Astrocyte of the hippocampus (primary cell): ENCODE measurements around the gene CSNK2A1.
"Not testable (repeated sequence)": the region's sequence is repeated elsewhere in the genome, so short reads cannot be mapped to it uniquely, and the experiment has no call there.

Source experiments
- DNase-seq: peaks from one replicate; pipeline ENCODE4 v3.0.0; 2011; ENCODE audit warnings: low read depth, low spot score

The CSNK2A1 gene

DNA sequence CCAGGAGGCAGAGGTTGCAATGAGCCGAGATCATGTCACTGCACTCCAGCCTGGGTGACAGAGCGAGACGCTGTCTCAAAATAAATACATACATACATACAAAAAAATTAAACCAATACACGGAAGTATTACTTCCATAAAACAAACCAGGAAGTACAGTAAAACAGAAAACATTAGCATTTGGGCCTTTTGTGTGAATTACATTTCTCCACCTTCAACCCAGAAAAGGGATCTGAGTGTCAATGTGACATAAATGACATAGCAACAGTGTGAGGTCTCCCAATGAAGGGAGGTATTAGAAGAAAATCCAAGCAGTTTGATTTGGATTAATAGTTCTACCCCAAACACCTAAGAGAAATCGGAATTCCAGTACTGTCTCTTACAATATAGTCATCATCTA lies 10.1 kb downstream of the CSNK2A1 start:
- DNase-seq, result no peak

DNA sequence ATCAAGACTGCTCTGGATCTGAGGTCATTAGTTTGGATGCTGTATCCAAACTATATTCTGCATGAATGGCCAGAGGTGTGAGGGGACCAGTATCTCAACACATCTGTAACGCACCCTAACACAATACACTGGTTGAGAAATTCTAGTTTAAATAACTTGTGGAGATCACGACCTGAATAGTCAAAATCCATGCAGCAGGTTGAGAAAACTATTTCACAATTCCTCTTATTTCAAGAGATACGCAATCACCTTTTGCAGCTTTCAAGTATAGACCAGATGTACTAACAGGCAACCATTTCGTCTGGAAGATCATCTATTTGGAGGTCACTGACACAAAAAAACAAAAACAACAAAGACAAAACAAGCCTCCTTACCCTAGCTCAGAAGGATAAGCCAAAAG lies 11.1 kb downstream of the CSNK2A1 start:
- no peak for DNase-seq

DNA sequence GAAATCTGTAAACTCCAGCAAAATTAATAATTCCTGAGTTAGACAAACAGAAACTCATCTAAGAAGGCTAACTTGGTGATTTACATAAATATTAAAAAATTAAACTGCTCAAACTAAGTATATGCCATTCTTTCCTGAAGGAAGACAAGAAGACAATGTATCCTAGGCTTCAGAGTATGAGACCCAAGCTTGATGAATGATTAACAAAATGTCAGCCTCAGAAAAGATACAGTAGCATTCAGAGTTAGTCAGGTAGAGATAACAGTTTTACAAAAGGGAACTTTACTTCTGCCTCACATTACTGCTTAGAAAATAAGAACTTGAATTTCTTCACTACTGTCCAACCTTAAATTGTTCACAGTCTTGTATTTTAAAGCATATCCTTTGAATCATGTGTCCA lies 12.0 kb downstream of the CSNK2A1 start:
- no peak for DNase-seq

DNA sequence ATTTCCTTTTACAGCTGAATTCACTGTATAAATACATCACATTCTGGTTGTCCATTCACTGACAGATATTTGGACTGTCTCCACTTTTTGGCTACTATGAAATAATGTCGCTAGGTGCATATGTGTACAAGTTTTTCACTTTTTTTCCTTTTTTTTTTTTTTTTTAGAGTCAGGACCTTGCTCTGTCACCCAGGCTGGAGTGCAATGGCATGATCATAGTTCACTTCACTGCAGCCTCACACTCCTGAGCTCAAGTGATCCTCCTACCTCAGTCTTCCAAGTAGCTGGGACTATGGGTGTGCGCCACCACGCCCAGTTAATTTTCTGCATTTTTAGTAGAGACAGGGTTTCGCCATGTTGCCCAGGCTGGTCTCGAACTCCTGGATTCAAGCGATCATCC lies 13.3 kb downstream of the CSNK2A1 start:
- DNase-seq, result no peak

DNA sequence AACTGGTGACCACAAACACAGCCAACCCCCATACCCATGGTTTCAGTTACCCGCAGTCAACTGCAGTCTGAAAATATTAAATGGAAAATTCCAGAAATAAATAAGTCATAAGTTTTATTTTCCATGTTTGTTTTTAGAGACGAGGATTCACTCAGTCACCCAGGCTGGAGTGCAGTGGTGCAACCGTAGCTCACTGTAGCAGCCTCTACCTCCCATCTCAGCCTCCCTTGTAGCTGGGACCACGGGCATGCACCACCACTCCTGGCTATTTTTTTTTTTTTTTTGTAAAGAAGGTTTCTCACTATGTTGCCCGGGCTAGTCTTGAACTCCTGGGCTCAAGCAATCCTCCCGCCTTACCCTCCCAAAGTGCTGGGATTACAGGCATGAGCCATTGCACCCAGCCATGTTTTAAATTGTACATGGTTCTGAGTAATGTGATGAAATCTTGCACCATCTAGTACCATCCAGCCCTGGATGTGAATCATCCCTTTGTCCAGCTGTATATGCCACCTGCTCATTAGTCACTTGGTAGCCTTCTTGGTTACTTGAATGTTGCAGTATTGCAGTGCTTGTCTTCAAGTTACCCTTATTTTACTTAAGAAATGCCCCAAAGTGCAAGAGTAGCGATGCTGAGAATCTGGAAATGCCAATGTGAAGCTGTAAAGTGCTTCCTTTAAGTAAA lies 14.5 kb downstream of the CSNK2A1 start:
- DNase-seq, result peak; percentile 38

DNA sequence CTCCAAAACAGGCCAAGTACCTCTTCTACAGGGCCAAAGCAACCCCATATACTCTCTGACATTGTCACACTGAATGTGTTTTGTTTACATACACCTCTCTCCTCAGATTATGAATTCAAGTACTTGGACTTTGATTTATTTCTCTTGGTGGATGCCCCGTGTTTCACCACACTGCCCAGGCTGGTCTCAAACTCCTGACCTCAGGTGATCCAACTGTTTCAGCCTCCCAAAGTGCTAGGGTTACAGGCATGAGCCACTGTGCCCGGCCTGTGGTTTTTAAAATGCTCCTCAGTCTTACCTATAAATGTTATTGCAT lies 16.1 kb downstream of the CSNK2A1 start:
- no peak for DNase-seq

DNA sequence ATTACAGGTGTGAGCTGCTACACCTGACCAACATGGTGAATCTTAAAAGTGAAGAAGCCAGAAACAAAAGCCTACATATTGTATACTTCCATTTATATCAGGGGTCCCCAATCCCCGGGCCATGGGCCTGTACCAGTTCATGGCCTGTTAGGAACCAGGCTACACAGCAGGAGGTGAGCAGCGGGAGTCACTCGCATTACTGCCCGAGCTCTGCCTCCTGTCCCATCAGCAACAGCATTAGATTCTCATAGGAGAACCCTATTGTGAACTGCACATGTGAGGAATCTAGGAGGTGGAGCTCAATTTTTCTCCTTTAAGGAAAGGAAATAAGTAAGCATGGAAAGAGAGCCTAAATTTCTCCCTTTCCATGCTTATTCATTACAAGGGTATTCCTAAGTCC lies 21.7 kb downstream of the CSNK2A1 start:
- DNase-seq, result no peak

DNA sequence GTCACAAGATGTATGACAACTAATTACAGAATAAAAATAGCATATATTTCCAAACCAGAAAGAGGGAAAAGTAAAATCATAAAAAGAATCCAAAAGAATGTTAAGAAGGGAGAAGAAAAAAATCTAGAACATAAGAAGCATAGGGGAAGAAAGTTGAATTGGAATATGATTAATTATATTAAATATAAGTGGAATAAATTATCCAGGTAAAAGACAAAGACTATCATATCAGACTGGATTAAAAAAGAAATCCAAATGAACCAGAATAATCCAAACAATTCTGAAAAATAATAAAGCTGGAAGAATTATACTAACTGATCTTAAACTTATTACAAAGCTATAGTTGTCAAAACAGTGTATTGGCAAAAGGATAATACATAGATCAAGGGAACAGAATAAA lies 23.6 kb downstream of the CSNK2A1 start:
- no peak for DNase-seq

DNA sequence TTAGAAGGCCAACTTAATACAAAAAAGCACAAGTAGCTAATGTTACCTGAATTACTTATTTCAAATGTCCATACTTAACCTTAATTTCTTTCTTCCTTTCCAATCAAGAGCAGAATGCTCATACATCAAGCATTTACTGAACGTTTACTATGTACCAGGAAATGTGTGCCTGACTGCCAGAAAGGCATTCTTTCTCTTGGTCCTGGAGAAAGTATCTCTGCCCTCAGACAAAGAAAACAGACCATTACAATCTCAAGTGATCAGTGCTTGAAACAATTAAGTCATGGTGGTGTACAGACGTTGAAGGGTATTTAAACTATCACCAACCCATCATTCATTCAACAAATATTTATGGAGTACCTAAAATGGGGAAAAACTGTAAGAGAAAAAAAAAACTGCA lies 26.4 kb downstream of the CSNK2A1 start:
- DNase-seq, result peak; percentile 32

DNA sequence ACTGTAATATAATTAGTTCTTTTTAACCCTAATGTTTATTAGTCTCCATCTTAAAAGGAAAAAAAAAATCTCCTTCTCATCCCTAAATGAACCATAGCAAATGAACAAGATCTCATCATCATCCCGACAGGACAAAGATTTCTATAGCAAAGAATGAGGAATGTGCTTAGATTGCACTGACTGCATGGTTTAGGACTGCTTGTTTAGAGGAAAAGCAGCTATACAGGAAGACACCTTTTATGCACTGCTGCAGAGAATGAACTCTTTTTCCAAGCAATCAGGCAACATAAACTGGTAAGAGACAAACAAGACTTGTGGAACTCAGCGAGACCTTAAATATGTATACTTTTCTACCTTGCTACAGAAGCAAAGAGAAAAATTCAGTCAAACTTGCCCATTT lies 26.8 kb downstream of the CSNK2A1 start:
- DNase-seq, result peak; percentile 7

DNA sequence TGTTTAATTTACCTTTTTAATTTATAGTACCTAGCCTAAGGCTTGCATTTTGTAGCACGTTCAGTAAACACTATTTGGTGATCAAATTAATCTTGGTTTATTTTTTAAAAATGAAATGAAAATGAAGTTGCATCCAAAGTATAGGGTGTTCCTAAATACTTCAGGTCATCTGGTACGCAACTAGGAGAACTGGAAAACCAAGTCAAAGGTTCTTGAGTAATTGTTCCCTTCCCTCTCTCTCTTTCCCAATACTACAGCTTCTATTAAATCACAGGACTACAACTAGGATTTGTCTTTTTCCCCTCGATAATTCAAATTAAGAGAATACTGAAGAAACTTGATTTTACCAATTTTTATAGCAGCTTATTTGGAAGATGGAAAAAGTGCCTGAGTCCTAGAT lies 27.9 kb downstream of the CSNK2A1 start:
- no peak for DNase-seq

DNA sequence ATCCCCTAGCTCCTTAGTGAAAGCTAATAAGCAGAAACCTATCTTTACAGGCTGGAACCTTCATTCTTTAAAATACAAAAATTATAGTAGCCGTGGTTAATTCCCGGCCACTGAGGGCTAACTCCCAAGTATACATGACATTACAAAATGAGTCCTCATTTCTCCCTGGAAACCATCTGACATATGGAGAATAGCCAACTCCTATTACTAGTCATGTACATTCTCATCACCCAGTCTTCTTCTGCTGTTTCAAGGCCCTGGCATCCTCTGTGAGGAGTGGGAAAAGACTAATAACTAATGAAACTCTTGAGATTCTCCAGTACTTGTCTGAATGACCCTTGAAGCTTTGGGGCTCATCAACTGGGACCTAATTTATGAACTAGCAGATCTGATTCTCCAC lies 30.2 kb downstream of the CSNK2A1 start:
- no peak for DNase-seq

DNA sequence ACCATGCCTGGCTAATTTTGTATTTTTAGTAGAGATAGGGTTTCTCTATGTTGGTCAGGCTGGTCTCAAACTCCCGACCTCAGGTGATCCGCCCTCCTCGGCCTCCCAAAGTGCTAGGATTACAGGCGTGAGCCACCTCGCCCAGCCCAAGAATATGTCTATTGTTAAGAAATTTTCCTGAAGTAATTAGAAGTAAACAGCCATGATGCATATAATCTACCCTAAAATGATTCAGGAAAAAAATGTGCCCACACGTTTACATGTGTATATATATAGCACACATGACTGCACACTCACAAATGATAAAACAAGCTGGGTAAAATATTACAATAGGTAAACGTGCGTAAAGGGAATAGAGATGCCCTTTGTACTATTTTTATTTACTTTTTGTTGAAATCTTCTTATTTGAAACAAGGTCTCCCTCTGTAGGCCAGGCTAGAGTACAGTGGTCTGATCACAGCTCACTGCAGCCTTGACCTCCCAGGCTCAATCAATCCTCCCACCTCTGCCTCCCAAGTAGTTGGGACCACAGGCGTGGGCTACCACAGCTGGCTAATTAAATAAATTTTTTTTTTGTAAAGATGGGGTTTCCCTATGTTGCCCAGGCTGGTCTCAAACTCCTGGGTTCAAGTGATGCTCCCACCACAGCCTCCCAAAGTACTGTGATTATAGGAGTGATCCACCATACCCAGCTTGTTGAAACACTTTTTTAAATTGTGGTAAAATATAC lies 33.1 kb downstream of the CSNK2A1 start:
- DNase-seq, result not testable (repeated sequence)

DNA sequence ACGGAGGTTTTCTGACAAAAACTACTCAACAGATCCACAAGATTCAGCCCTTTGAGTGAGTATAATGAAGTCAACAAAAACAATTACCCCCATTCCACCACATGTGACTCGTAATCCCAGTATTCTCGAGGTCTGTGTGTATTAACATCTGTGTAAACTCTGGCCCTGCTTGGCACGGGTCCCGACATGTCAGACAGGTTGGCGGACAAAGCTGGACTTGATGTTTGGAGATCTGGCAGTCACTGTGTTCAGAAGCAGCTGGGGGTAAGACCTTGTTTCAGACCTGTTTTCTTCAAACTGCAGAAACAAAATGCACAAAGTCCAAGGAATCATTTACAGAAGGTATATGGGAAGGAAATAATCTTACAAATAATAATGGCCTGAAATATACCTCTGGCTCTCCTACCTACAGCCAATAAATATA lies 35.2 kb downstream of the CSNK2A1 start:
- not testable (repeated sequence) for DNase-seq

DNA sequence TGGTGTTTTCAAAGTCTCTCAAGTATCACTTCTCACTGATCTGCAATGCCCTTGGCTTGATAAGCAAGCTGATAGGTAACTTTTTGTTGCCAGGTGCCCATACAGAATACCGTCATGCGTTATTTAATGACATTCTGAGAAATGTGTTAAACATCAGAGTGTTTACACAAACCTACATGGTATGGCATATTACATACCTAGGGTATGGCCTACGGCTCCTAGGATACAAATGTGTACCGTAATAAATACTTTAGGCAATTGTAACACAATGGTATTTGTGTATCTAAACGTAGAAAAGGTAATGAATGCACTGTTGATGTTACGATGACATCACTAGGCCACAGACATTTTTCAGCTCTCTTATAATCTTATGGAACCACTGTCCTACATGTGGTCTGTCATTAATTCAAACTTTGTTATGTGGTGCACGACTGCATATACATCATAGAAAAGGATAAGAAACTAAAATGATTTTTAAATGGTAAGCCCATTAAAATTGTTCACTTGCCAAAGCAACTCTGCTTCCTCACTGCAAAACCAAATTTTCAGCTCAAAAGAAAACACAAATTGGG lies 35.7 kb downstream of the CSNK2A1 start:
- peak; percentile 24 for DNase-seq

DNA sequence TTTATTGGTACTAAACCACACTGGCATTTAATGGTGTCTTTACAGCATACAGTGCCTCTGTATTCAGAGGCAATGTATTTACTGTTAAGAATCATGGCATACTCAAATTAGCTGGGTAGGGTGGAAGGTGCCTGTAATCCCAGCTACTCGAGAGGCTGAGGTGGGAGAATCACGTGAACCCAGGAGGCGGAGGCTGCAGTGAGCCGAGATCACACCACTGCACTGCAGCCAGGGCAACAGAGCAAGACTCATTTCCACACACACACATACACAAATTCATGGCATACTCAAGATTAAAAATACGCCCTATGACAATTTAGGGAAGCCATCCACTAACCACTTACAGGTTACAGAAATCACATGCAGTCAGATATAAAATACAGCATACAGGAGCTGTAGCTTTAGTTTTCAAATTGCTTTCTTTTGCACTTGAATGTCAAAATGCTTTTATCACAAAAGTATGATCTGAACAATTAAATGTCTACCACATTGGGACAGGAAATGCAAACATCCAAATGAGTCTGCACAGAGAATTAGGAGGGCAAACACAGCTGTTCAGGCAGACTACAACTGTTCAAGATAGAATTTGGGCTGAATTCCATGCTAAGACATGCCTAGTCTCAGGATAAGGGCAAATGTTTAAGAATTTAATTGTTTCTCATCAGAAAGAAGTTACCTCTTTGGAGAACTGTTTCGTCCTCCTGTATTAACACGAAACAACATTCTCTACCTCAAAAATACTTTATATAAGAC lies 36.4 kb downstream of the CSNK2A1 start:
- no peak for DNase-seq

DNA sequence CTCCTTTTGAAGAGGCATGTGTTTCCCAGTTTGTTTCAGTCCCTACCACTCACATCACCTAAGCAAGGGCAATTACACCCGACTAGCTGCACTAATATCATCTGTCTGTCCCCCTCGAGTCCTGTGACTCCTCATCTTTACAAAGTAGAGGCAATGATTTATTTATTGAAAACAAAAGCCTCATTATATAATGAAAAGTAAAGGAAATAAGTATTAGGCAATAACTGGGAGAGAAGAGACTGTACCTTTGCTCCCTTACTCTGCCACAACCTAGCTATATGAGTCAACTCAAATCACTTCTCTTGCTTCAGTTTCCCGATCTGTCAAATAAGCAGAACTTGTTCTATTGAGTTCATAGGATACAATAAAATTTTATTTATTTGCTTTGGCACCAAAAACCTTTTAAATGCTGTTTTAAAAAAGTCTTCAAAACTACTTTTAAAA lies 38.9 kb downstream of the CSNK2A1 start:
- DNase-seq, result no peak

DNA sequence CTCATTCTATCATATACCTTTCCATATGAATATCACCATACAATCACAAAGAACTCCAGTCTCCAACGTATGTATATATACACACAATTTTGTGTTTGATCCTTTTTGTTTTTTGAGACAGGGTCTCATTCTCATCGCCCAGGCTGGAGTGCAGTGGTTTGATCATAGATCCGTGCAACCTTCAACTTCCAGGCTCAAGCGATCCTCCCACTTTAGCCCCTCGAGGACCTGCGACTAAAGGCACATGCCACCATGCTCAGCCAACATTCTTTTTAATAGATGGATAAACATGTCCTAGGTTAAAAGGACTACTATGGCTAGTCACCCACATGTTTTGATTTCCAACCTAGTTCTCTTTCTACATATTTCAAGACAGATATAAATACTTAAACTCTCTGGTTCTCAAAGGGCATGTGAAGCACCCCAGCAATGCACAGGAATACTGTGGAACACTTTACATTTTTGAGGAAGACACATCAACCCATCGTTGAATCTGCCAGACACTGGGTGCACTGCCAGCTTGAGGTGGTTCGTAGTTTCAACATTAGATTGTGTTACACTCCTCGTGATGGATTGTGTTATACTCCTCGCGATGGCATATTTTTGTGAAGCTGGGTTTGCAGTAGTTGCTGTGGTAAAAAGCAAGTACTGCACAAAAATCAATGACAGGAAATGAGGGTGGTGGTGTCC lies 40.4 kb downstream of the CSNK2A1 start:
- DNase-seq, result no peak

DNA sequence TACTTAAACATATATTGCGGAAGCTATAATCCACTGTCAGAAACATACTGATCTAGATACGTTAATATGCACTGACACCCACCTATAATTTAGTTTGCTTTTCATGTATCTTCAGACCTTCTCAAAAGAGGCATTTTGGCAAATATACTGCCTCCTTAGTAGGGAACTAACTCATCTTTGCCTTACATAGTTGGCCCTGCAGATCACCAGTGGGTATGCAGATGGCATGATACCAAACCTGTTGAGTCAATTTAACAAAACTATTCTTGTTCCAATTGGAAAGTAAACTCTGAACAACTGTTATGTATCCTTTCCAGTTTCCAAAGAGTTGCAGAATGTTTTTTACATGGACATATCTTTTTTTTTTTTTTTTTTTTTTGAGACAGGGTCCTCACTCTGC lies 45.6 kb downstream of the CSNK2A1 start:
- no peak for DNase-seq

DNA sequence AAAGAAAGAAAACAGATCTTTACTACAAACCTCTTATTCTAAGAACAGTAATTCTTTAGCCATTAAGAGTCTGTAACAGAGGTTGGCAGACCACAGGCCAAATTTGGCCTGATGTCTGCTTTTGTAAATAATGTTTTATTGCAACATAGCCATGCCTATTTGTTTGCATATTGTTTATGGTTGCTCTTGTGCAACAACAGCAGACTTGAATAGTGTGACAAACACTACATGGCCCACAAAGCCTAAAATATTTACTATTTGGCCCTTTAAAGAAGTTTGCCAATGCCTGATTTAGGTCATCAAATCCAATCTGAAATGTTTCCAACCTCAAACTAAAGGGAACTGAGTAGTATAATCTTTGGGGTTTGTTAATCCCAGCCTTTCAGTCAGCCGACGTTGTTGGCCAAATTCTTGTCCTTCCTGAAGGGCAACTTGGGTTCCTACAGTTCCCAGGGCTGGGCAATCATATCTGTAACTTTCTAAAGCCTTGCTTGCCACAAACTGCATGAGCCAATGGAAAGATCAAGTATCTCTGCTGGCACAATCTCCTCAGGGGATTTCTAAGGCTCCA lies 47.4 kb downstream of the CSNK2A1 start:
- peak; percentile 62 for DNase-seq

DNA sequence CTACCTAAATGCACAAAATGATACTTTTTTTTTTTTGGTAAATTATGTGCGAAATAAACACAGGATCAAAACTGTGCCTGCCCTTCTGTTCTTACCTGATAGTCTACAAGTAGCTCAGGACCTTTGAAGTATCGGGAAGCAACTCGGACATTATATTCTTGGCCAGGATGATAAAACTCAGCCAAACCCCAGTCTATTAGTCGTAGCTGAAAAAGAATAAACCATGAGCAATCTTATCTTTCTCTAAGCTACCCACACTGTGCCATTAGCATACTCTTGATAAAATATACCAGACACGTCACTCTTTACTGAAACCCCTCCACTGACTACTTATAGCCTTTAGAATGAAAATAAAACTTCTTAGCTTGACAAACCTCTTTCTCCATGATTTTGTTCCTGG lies 51.4 kb downstream of the CSNK2A1 start:
- DNase-seq, result peak; percentile 9

DNA sequence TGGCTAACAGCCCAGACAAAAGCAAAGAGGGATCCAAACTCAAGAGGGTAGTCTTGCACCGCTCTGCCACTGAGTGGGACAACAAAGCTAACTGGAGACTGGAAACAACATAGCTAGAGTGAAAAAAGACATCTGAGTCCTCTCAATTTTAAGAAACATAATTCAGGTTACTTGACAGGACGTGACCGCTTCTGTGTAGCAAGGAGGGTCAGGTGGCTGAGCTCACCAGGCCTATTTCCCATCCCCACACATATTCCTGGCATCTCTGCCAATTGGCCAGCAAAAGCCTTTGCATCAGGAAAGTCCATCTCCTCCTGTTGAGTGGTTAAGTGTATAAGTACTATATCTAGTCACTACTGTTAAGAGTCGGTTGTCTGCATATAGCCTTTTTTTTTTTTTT lies 55.9 kb downstream of the CSNK2A1 start:
- no peak for DNase-seq
